Measurements from ENCODE around the gene SPTLC2. TPM values are rescaled to one million over a fixed set of nuclear protein-coding genes. Genes with fewer than 3 reads are reported as not detected.
A peak's percentile ranks its signal among the peaks of the same experiment; 100 is the strongest.

The SPTLC2 gene
- total RNA-seq, 8 experiments from 2014 or later, result 14.5 to 46.9 (median 20.0) TPM

GRCh38 chr14:77474479-77475177 lies 141.8 kb downstream of the SPTLC2 start:
- Histone ChIP-seq H3K27ac (no peak overlapping the region), H3K4me1 (replicated peaks in 1 of 2) (peaks cover 0 to 5% of the 10 kb centered on the region in 2 donors), H3K4me3 (no peak overlapping the region)
- in situ Hi-C loops (cut with MboI; ENCODE audit: low pct_unique_long_range_greater_than_20kb in 2 of 9, low sequenced_read_pairs in 9 of 9, unreplicated experiment in 9 of 9), result no loop called here
- ATAC-seq (replicated peaks in 6 of 8), result peak in 4 of 8 experiments; percentile 14 to 65 (median 34)
- 0 to 70% (median 56%) methylated on average over 1 to 7 of the region's 9 CpGs; no CpG with 5 or more reads in 5 of the 10 experiments for WGBS, 10 experiments

- Histone ChIP-seq H3K4me1 (replicated peaks in 1 of 2) (peaks cover 0 to 5% of the 10 kb centered on the region in 2 donors), H3K27ac (no peak overlapping the region), H3K4me3 (no peak overlapping the region)
- peak in 1 of 8 experiments; percentile 38 for ATAC-seq (replicated peaks in 6 of 8)
- in situ Hi-C loops (cut with MboI; ENCODE audit: low pct_unique_long_range_greater_than_20kb in 2 of 9, low sequenced_read_pairs in 9 of 9, unreplicated experiment in 9 of 9), result no loop called here
- WGBS, 10 experiments, result 25 to 100% (median 72%) methylated on average over 1 to 4 of the region's 5 CpGs; no CpG with 5 or more reads in 3 of the 10 experiments
Observed at GRCh38 chr14:77473921-77474320, 142.5 kb downstream of the SPTLC2 start.

GRCh38 chr14:77470224-77470870 lies 146.1 kb downstream of the SPTLC2 start:
- no peak for ATAC-seq (replicated peaks in 6 of 8)
- H3K4me1 ChIP-seq (replicated peaks in 1 of 2), result peaks cover 0 to 5% of the 10 kb centered on the region in 2 donors
- no peak overlapping the region for H3K27ac ChIP-seq
- H3K4me3 ChIP-seq, result no peak overlapping the region
- WGBS, 10 experiments, result 51 to 100% (median 87%) methylated on average over 1 to 5 of the region's 5 CpGs; no CpG with 5 or more reads in 5 of the 10 experiments
- in situ Hi-C loops (cut with MboI; ENCODE audit: low pct_unique_long_range_greater_than_20kb in 2 of 9, low sequenced_read_pairs in 9 of 9, unreplicated experiment in 9 of 9), result no loop called here

- Histone ChIP-seq H3K27ac (no peak overlapping the region), H3K4me1 (replicated peaks in 1 of 2) (peaks cover 0 to 5% of the 10 kb centered on the region in 2 donors), H3K4me3 (no peak overlapping the region)
- peak in 1 of 8 experiments; percentile 24 for ATAC-seq (replicated peaks in 6 of 8)
- in situ Hi-C loops (cut with MboI; ENCODE audit: low pct_unique_long_range_greater_than_20kb in 2 of 9, low sequenced_read_pairs in 9 of 9, unreplicated experiment in 9 of 9), result no loop called here
- 83 to 100% (median 92%) methylated on average over 1 of the region's 1 CpG; no CpG with 5 or more reads in 6 of the 10 experiments for WGBS, 10 experiments
Observed at GRCh38 chr14:77469539-77469938, 146.9 kb downstream of the SPTLC2 start.

GRCh38 chr14:77469067-77469505 lies 147.4 kb downstream of the SPTLC2 start:
- H3K4me1 ChIP-seq (replicated peaks in 1 of 2), result peaks cover 0 to 5% of the 10 kb centered on the region in 2 donors
- 0 to 81% (median 33%) methylated on average over 1 to 10 of the region's 14 CpGs; no CpG with 5 or more reads in 5 of the 10 experiments for WGBS, 10 experiments
- in situ Hi-C loops (cut with MboI; ENCODE audit: low pct_unique_long_range_greater_than_20kb in 2 of 9, low sequenced_read_pairs in 9 of 9, unreplicated experiment in 9 of 9), result no loop called here
- ATAC-seq (replicated peaks in 6 of 8), result peak in 6 of 8 experiments; percentile 26 to 91 (median 70)
- no peak overlapping the region for H3K4me3 ChIP-seq
- no peak overlapping the region for H3K27ac ChIP-seq

GRCh38 chr14:77467801-77468200 lies 148.6 kb downstream of the SPTLC2 start:
- Histone ChIP-seq H3K4me1 (replicated peaks in 1 of 2) (peaks cover 0 to 5% of the 10 kb centered on the region in 2 donors), H3K27ac (no peak overlapping the region), H3K4me3 (no peak overlapping the region)
- in situ Hi-C loops (cut with MboI; ENCODE audit: low pct_unique_long_range_greater_than_20kb in 2 of 9, low sequenced_read_pairs in 9 of 9, unreplicated experiment in 9 of 9), result no loop called here
- WGBS, 10 experiments, result 66 to 100% (median 82%) methylated on average over 1 to 4 of the region's 5 CpGs
- ATAC-seq (replicated peaks in 6 of 8), result no peak

GRCh38 chr14:77459072-77459723 lies 157.2 kb downstream of the SPTLC2 start:
- ATAC-seq (replicated peaks in 6 of 8), result peak in 1 of 8 experiments; percentile 0
- peak overlapping the region; percentile 55 to 90 (median 64) for H3K4me3 ChIP-seq
- H3K4me1 ChIP-seq (replicated peaks in 1 of 2), result peaks cover 8 to 10% of the 10 kb centered on the region in 2 donors
- no peak overlapping the region for H3K27ac ChIP-seq
- in situ Hi-C loops (cut with MboI; ENCODE audit: low pct_unique_long_range_greater_than_20kb in 2 of 9, low sequenced_read_pairs in 9 of 9, unreplicated experiment in 9 of 9), result no loop called here
- 0 to 69% (median 40%) methylated on average over 2 to 12 of the region's 13 CpGs for WGBS, 10 experiments

- 0 to 40% (median 0%) methylated on average over 1 to 16 of the region's 29 CpGs for WGBS, 10 experiments
- Histone ChIP-seq H3K27ac (peak overlapping the region; percentile 96), H3K4me3 (peak overlapping the region; percentile 55 to 90 (median 64)), H3K4me1 (replicated peaks in 1 of 2) (peaks cover 8 to 10% of the 10 kb centered on the region in 2 donors)
- in situ Hi-C loops (cut with MboI; ENCODE audit: low pct_unique_long_range_greater_than_20kb in 2 of 9, low sequenced_read_pairs in 9 of 9, unreplicated experiment in 9 of 9), result no loop called here
- ATAC-seq (replicated peaks in 6 of 8), result peak; percentile 6 to 26 (median 12)
Observed at GRCh38 chr14:77458249-77458950, 158.0 kb downstream of the SPTLC2 start.

GRCh38 chr14:77457522-77458248 lies 158.8 kb downstream of the SPTLC2 start, which contains the start of the genes AHSA1 and VIPAS39:
Gene AHSA1 (plus strand): TSS chr14:77458093. CDS start chr14:77458190, 97 bp downstream.
Gene VIPAS39 (minus strand): TSS chr14:77457601. CDS start chr14:77454102, 3,499 bp downstream.
- H3K4me3 ChIP-seq, result peak within 1 kb of the TSS; percentile 55 to 90 (median 64)
- WGBS, 10 experiments, result 0 to 1% (median 0%) methylated on average over 1 to 17 of the region's 50 CpGs; no CpG with 5 or more reads in 5 of the 10 experiments
- ATAC-seq (replicated peaks in 6 of 8), result peak; percentile 89 to 96 (median 95)
- peaks cover 8 to 10% of the 10 kb centered on the region in 2 donors for H3K4me1 ChIP-seq (replicated peaks in 1 of 2)
- in situ Hi-C loops (cut with MboI; ENCODE audit: low pct_unique_long_range_greater_than_20kb in 2 of 9, low sequenced_read_pairs in 9 of 9, unreplicated experiment in 9 of 9), result no loop called here
- peak within 1 kb of the TSS; percentile 96 for H3K27ac ChIP-seq

GRCh38 chr14:77457115-77457521 lies 159.3 kb downstream of the SPTLC2 start:
- peak in 3 of 8 experiments; percentile 13 to 35 (median 17) for ATAC-seq (replicated peaks in 6 of 8)
- in situ Hi-C loops (cut with MboI; ENCODE audit: low pct_unique_long_range_greater_than_20kb in 2 of 9, low sequenced_read_pairs in 9 of 9, unreplicated experiment in 9 of 9), result no loop called here
- Histone ChIP-seq H3K4me3 (peak overlapping the region; percentile 55 to 90 (median 64)), H3K27ac (peak overlapping the region; percentile 46 to 96), H3K4me1 (replicated peaks in 1 of 2) (peaks cover 8 to 10% of the 10 kb centered on the region in 2 donors)
- WGBS, 10 experiments, result 0 to 2% (median 0%) methylated on average over 1 to 14 of the region's 18 CpGs; no CpG with 5 or more reads in 2 of the 10 experiments
